Bronchus fibroblast of lung (primary cell): Measurements from ENCODE around the gene KRTAP10-3. TPM values are rescaled to one million over a fixed set of nuclear protein-coding genes. Genes with fewer than 3 reads are reported as not detected.

Source experiments
- total RNA-seq: library from RNA; depleted of rRNA; stranded (reverse); fragments of >200 nt; gene quantifications from 2 replicates; pipeline ENCODE4 v1.2.3, GENCODE V29; 2015

The KRTAP10-3 gene, protein sequence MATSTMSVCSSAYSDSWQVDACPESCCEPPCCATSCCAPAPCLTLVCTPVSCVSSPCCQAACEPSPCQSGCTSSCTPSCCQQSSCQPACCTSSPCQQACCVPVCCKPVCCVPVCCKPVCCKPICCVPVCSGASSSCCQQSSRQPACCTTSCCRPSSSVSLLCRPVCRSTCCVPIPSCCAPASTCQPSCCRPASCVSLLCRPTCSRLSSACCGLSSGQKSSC
- total RNA-seq: not detected in 2 replicates

DNA sequence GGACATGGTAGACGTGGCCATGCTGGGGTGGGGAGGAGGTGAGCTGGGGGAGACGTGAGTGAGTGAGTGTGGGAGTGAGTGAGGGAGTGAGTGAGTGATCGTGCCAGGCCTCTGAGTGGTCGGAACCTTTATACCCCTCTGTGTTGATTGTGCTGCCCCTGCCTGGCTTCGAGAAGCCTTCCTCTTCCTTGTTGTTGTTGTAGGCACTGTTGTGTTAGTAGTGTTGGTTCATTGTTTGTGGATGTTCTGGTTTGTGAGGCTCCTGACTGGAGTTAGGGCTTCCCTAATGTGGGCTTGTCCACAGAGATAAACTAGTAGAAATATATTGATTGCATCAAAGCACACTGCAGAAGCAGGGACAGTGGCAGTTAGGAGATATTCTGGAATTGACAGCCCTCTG lies at the start of gene KRTAP10-3:
Gene KRTAP10-3, minus strand, starts transcription at position 101 of the 400 bp plus-strand sequence. Its CDS starts 80 bp downstream, at position 21.

DNA sequence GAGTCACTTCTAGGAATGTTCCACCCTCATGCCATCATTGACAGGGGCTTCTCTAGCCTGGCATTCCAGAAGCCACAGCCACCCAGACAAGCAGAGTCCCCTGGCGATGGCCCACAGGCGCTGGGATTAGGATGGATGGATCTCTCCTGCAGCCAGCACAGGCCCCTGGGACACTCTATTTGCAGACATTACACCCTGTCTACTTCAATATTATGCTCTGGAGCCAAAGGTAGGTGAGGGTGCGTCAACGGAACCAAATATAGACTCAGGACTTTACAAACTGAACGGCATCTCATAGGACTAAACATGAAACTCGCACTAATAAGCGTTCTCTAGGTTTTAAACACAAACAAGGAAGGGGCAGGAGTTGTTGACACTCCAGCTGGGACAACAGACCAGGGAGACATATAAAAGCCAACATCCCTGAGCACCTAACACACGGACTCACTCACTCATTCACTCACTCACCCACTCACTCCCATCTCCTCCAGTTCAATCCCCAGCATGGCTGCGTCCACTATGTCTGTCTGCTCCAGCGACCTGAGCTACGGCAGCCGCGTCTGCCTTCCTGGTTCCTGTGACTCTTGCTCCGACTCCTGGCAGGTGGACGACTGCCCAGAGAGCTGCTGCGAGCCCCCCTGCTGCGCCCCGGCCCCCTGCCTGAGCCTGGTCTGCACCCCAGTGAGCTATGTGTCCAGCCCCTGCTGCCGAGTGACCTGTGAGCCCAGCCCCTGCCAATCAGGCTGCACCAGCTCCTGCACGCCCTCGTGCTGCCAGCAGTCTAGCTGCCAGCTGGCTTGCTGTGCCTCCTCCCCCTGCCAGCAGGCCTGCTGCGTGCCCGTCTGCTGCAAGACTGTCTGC lies 41.8 kb upstream of the KRTAP10-3 start, which contains the start of gene KRTAP10-7:
Gene KRTAP10-7, plus strand, starts transcription at position 480 of the 861 bp plus-strand sequence. Its CDS starts 25 bp downstream, at position 505.

DNA sequence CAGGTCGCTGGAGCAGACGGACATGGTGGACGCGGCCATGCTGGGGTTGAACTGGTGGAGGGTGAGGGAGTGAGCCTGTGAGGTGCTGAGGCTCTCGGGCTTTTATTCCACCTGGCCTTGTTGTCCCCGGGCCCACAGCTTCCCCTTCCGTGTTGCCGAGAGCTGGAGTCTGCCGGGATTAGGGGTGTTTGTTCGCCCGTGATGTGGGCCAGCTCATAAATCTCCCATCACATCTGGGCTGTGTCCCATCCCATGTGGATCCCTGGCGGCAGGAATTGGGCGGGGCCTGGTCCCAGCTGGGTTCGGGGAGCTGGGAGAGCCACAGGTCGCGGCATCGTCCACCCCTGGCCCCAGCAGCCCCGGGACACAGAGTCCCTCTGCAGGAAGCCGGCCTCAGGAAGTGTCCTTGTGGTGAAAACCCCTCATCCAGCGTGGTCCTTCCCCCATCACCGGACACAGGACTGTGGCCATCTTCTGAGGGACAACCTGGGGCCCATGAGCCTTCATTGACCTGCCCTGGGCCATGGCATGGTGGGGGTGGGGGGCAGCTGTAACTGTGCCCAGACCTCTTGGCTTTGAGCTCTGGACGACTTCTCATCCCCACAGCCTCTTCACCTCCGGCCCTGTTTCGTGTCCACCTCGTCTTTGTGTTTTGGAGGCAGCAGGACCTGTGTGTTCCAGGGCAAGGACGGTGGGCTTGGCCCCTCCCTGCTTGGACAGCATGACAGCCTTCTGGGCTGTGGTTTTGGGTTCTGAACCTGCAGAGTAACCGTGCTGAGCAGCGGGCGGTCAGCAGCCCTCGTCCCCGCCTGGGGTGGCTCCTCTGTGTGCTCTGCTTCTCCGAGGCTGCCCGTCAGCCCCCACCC lies 34.1 kb upstream of the KRTAP10-3 start, which contains the start of gene KRTAP10-6:
Gene KRTAP10-6, minus strand, starts transcription at position 60 of the 866 bp plus-strand sequence. Its CDS starts 21 bp downstream, at position 39.

DNA sequence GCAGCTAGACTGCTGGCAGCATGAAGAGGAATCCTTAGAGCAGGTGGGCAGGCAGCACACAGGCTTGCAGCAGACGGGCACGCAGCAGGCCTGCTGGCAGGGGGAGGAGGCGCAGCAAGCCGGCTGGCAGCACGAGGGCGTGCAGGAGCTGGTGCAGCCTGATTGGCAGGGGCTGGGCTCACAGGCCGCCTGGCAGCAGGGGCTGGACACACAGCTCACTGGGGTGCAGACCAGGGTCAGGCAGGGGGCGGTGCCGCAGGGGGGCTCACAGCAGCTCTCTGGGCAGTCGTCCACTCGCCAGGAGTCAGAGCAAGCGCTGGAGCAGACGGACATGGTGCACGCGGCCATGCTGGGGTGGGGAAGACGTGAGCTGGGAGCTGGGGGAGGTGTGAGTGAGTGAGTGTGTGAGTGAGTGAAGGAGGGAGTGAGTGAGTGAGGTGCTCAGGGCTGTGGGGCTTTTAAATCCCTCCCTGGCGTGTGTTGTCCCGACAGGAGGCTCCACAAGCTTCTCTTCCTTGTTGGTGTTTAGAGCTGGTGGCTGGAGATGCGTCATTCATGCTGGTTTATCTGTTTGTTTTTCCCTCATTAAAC lies 21.7 kb upstream of the KRTAP10-3 start, which contains the start of gene KRTAP10-5:
Gene KRTAP10-5, minus strand, starts transcription at position 374 of the 591 bp plus-strand sequence. Its CDS starts 26 bp downstream, at position 348.

DNA sequence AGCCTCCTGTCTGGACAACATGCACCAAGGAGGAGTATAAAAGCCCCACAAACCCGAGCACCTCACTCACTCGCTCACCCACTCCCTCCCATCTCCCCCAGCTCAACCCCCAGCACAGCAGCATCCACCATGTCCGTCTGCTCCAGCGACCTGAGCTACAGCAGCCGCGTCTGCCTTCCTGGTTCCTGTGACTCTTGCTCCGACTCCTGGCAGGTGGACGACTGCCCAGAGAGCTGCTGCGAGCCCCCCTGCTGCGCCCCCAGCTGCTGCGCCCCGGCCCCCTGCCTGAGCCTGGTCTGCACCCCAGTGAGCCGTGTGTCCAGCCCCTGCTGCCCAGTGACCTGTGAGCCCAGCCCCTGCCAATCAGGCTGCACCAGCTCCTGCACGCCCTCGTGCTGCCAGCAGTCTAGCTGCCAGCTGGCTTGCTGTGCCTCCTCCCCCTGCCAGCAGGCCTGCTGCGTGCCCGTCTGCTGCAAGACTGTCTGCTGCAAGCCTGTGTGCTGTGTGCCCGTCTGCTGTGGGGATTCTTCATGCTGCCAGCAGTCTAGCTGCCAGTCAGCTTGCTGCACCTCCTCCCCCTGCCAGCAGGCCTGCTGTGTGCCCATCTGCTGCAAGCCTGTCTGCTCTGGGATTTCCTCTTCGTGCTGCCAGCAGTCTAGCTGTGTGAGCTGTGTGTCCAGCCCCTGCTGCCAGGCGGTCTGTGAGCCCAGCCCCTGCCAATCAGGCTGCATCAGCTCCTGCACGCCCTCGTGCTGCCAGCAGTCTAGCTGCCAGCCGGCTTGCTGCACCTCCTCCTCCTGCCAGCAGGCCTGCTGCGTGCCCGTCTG lies 15.2 kb upstream of the KRTAP10-3 start, which contains the start of gene KRTAP10-4:
Gene KRTAP10-4, plus strand, starts transcription at position 100 of the 827 bp plus-strand sequence. Its CDS starts 30 bp downstream, at position 130.

DNA sequence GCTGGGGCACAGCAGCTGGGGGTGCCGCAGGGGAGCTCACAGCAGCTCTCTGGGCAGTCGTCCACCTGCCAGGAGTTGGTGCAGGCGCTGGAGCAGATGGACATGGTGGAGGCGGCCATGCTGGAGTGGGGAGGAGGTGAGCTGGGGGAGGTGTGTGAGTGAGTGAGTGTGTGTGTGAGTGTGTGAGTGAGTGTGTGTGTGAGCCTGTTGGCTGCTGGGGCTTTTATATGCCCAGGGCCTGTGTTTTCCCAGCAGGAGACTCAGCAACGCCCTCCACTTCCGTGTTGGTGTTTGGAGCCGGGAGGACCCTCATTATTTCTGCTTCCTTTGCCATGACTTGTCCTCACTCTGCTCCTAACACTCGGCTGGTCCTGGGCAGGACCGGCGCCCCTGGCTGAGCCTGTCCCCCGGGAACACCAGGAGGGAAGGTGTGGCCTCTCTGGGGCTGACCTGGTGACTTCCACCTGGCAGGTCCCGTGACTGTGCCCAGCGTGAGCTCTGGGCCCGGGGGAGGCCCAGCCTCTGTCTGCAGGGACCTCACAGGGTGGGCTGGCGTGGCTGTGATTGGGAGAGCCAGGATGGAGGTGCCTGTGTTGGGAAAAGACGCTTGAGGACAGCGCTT lies 7.1 kb downstream of the KRTAP10-3 start, which contains the start of gene KRTAP10-2:
Gene KRTAP10-2, minus strand, starts transcription at position 166 of the 622 bp plus-strand sequence. Its CDS starts 47 bp downstream, at position 119.

DNA sequence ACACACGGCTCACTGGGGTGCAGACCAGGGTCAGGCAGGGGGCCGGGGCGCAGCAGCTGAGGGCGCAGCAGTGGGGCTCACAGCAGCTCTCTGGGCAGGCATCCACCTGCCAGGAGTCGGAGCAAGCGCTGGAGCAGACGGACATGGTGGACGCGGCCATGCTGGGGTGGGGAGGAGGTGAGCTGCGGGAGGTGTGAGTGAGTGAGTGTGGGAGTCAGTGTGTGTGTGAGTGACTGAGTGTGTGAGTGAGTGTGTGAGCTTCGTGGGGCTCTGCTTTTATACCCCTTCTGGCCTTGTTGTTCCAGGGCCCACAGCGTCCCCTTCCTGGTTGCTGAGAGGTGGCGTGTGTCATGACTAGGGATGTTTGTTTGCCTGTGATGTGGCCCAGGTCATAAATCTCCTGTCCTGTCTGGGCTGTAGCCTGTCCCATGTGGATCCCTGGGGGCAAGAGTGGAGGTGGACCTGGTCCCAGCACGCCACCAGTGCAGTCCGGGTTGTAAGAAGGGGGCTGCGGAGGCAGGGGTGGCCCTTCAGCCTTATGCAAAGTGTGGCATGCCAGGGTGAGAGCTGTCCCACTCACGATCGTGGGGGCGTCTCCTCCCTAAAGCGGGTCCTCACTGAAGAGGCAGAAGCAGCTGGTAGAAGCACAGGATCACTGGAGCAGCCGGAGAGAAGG lies 18.5 kb downstream of the KRTAP10-3 start, which contains the start of gene KRTAP10-1:
Gene KRTAP10-1, minus strand, starts transcription at position 205 of the 676 bp plus-strand sequence. Its CDS starts 45 bp downstream, at position 160.

Other genes starting within 250 kb of the KRTAP10-3 start
- 13.3 and 16.6 TPM in 2 replicates for gene CFAP410, start 219.4 kb downstream of the KRTAP10-3 start, total RNA-seq
- gene TRPM2, start 205.2 kb downstream of the KRTAP10-3 start, total RNA-seq: not detected in 2 replicates
- 1.3 and 1.5 TPM in 2 replicates for gene LRRC3, start 103.3 kb downstream of the KRTAP10-3 start, total RNA-seq
- gene KRTAP10-1, start 18.6 kb downstream of the KRTAP10-3 start, total RNA-seq: not detected in 2 replicates
- gene KRTAP10-2, start 7.3 kb downstream of the KRTAP10-3 start, total RNA-seq: not detected in 2 replicates
- gene KRTAP10-4, start 14.9 kb upstream of the KRTAP10-3 start, total RNA-seq: not detected in 2 replicates
- not detected in 2 replicates for gene KRTAP10-5, start 21.8 kb upstream of the KRTAP10-3 start, total RNA-seq
- not detected in 2 replicates for gene KRTAP10-6, start 33.7 kb upstream of the KRTAP10-3 start, total RNA-seq
- gene KRTAP10-7, start 41.8 kb upstream of the KRTAP10-3 start, total RNA-seq: not detected in 2 replicates
- not detected in 2 replicates for gene KRTAP10-8, start 53.3 kb upstream of the KRTAP10-3 start, total RNA-seq
- gene KRTAP10-9, start 68.3 kb upstream of the KRTAP10-3 start, total RNA-seq: not detected in 2 replicates
- not detected in 2 replicates for gene KRTAP10-10, start 78.6 kb upstream of the KRTAP10-3 start, total RNA-seq
- not detected in 2 replicates for gene KRTAP10-11, start 87.6 kb upstream of the KRTAP10-3 start, total RNA-seq
- not detected in 2 replicates for gene KRTAP12-4, start 95.9 kb upstream of the KRTAP10-3 start, total RNA-seq
- not detected in 2 replicates for gene KRTAP12-3, start 99.1 kb upstream of the KRTAP10-3 start, total RNA-seq
- not detected in 2 replicates for gene KRTAP12-2, start 108.1 kb upstream of the KRTAP10-3 start, total RNA-seq
- not detected in 2 replicates for gene KRTAP12-1, start 123.4 kb upstream of the KRTAP10-3 start, total RNA-seq
- gene KRTAP10-12, start 138.4 kb upstream of the KRTAP10-3 start, total RNA-seq: not detected in 2 replicates
- not detected in 2 replicates for gene TSPEAR, start 152.8 kb upstream of the KRTAP10-3 start, total RNA-seq
- 32.4 and 34.8 TPM in 2 replicates for gene UBE2G2, start 243.0 kb upstream of the KRTAP10-3 start, total RNA-seq